Measurements from ENCODE around the gene CCDC80.
"Not testable (repeated sequence)": the region's sequence is repeated elsewhere in the genome, so short reads cannot be mapped to it uniquely, and the experiment has no call there.

CCDC80 gene

DNA sequence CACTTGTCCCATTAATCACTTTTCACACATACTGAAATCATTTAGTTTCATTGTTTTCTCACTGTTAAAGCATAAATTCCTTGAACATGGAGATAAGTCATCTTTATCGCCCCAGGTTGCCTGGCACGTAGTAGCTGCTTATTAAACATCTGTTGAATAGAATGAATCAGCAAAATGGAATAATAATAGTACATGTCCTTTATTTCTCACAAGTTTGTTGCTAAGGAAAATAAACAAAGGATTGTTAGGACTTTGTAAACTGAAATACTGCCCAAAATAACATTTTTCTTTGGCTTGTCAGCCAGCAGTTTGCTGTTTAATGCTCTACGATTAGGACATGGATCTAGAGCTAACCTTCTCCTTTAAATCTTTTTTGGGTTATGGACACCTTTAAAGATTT lies 61.2 kb downstream of the CCDC80 start:
- no peak overlapping the region for H3K4me3 ChIP-seq
- no peak overlapping the region for H3K27ac ChIP-seq
- DNase-seq (ENCODE audit: low spot score) = no peak
- TF ChIP-seq CTCF (IDR thresholded peaks at IDR 0.05) = no peak

- no peak overlapping the region for H3K27ac ChIP-seq
- no peak for TF ChIP-seq CTCF (IDR thresholded peaks at IDR 0.05)
These were observed 61.7 kb downstream of the CCDC80 start for GRCh38 chr3:112579232-112579631.

GRCh38 chr3:112572701-112573100 lies 68.2 kb downstream of the CCDC80 start:
- TF ChIP-seq CTCF (IDR thresholded peaks at IDR 0.05) = no peak
- DNase-seq (ENCODE audit: low spot score) = no peak
- no peak overlapping the region for H3K27ac ChIP-seq
- no peak overlapping the region for H3K4me3 ChIP-seq

More at GRCh38 chr3:112579232-112579631, 61.7 kb downstream of the CCDC80 start:
- no peak for DNase-seq (ENCODE audit: low spot score)
- no peak overlapping the region for H3K4me3 ChIP-seq

- no peak overlapping the region for H3K4me3 ChIP-seq
- no peak for DNase-seq (ENCODE audit: low spot score)
- no peak overlapping the region for H3K27ac ChIP-seq
- TF ChIP-seq CTCF (IDR thresholded peaks at IDR 0.05) = no peak
These were observed 71.7 kb downstream of the CCDC80 start for GRCh38 chr3:112569265-112569664.

GRCh38 chr3:112568642-112569041 lies 72.3 kb downstream of the CCDC80 start:
- Histone ChIP-seq H3K4me3 (no peak overlapping the region), H3K27ac (no peak overlapping the region)
- TF ChIP-seq CTCF (IDR thresholded peaks at IDR 0.05) = no peak
- no peak for DNase-seq (ENCODE audit: low spot score)

DNA sequence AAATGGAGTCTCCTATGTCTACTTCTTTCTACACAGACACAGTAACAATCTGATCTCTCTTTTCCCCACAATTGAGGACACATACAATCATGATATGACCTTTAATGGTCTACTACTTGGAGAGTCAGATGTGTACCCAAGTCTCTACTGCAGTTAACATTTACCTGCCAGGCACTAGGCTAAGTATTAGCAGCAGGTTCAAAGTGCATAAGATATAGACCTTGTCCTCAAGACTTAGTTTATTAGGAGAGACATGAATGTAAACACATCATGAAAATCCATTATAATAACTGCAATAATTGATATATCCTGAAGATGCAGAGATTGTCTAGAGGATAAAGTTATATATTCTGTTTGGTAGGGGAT lies 76.0 kb downstream of the CCDC80 start:
- TF ChIP-seq CTCF (IDR thresholded peaks at IDR 0.05) = no peak
- no peak overlapping the region for H3K4me3 ChIP-seq
- DNase-seq (ENCODE audit: low spot score) = no peak
- H3K27ac ChIP-seq = no peak overlapping the region

- not testable (repeated sequence) for H3K4me3 ChIP-seq; DNase-seq (ENCODE audit: low spot score); H3K27ac ChIP-seq
These were observed 76.5 kb downstream of the CCDC80 start for GRCh38 chr3:112564247-112564939.
